ENCODE data around the gene DUSP6.

Gene DUSP6

DNA sequence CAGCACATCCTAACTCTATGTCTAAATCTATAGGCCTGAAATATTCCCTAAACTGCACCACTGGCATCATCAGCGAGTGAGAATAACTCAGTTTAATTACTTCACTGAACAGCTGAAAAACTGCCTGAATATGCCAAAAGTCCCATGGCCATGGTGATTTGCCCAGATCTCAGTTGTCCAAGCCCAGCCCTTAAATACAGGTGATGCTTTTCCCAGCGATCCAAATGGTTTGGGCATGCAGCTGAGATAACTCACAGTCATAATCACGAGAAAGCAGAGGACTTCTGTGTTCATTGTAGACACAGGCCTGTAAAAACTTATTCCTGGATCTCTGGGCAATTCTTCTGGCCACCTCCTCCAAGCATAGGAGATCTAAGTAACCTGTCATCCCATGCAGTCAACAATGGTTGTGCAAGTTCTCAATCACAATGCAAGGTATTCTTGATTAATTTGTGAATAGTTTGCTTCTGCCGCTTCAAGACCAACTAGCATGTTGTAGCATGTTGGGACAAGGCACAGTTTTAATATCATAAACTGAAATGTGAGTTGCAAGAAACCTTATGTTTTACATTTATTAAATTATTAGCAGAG, 40.5 kb downstream of the DUSP6 start:
- TF ChIP-seq CTCF (IDR thresholded peaks at IDR 0.05; ENCODE audit: low read length, missing control alignments): no peak
- no peak for DNase-seq (ENCODE audit: low read depth)
- H3K4me3 ChIP-seq (replicated peaks; ENCODE audit: low read depth, low read length): no peak overlapping the region

DNA sequence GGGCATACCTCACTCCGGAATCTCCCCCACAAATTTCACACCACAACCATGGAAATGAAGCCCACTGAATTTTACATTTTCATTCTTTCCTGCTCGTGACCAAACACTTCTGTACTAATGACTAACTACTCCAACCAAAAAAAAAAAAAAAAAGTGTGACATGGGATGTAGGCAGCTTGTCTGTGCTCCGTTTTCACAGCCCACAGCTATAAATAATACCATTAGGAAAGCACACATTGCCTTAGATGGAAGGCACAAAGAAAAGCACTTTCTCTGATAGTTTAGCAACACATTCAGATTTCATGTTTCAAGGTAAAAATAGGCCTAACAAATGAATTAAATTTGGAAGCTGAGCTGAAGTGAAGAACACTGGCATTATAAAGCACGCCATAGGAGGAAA, 42.5 kb downstream of the DUSP6 start:
- no peak overlapping the region for H3K4me3 ChIP-seq (replicated peaks; ENCODE audit: low read depth, low read length)
- DNase-seq (ENCODE audit: low read depth): no peak
- TF ChIP-seq CTCF (IDR thresholded peaks at IDR 0.05; ENCODE audit: low read length, missing control alignments): no peak

- no peak overlapping the region for H3K4me3 ChIP-seq (replicated peaks; ENCODE audit: low read depth, low read length)
- no peak for TF ChIP-seq CTCF (IDR thresholded peaks at IDR 0.05; ENCODE audit: low read length, missing control alignments)
- no peak for DNase-seq (ENCODE audit: low read depth)
Measured at GRCh38 chr12:89309440-89309802, 42.9 kb downstream of the DUSP6 start.

- no peak for TF ChIP-seq CTCF (IDR thresholded peaks at IDR 0.05; ENCODE audit: low read length, missing control alignments)
- DNase-seq (ENCODE audit: low read depth): no peak
- H3K4me3 ChIP-seq (replicated peaks; ENCODE audit: low read depth, low read length): no peak overlapping the region
Measured at GRCh38 chr12:89307474-89308253, 44.6 kb downstream of the DUSP6 start.

DNA sequence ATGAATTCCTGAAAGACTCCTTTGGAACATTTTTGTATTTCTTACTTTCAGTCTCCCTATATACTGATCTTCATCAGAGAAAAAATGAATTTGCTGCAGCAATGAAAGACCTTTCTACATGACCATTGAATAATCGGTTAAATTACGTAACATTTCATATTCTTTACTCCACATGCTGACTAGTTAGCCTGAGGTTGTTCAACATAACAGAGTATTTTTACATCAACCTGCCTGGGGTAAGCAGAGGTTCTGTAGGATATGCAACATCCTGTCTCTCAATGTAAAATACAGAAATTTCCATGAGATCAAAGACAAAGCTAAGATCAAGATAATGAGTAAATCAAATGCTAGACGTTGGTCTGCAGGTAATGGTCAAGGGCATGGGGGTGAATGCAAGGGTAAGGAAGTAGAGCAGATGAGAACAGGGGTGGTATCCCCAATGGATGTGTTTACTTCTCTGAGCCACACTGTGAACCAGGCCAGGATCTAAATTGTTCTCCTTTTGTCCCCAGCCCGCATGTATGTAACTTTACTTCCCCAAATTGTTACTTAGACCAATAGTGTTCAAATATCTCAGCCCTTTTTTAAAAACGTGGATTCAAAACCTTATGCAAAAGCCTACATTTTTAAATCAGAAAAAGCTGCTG, 45.4 kb downstream of the DUSP6 start:
- no peak for DNase-seq (ENCODE audit: low read depth)
- TF ChIP-seq CTCF (IDR thresholded peaks at IDR 0.05; ENCODE audit: low read length, missing control alignments): no peak
- no peak overlapping the region for H3K4me3 ChIP-seq (replicated peaks; ENCODE audit: low read depth, low read length)

- DNase-seq (ENCODE audit: low read depth): no peak
- H3K4me3 ChIP-seq (replicated peaks; ENCODE audit: low read depth, low read length): no peak overlapping the region
- TF ChIP-seq CTCF (IDR thresholded peaks at IDR 0.05; ENCODE audit: low read length, missing control alignments): no peak
Measured at GRCh38 chr12:89305373-89305772, 46.9 kb downstream of the DUSP6 start.
